Hindlimb muscle (tissue), 1 donor: ENCODE measurements around the gene CFAP61. TPM values are rescaled to one million over a fixed set of nuclear protein-coding genes. Genes with fewer than 3 reads are reported as not detected.

ENCODE experiments used
- DNase-seq: peaks from one replicate; pipeline ENCODE4 v3.0.0-alpha.2; 2013
- polyA plus RNA-seq: library from polyadenylated mRNA; unstranded; fragments of 120-200 nt; gene quantifications from one replicate; pipeline ENCODE4 v1.2.1, GENCODE V29; 2013; ENCODE audit not compliant: insufficient read length

CFAP61 gene
- polyA plus RNA-seq, 1 donor, result 3.5 TPM

- DNase-seq, result no peak
Observed at GRCh38 chr20:20401991-20402390, 349.7 kb downstream of the CFAP61 start.

- no peak for DNase-seq
Observed at GRCh38 chr20:20404633-20405032, 352.3 kb downstream of the CFAP61 start.

- no peak for DNase-seq
Observed at GRCh38 chr20:20405623-20406022, 353.3 kb downstream of the CFAP61 start.

- DNase-seq, result no peak
Observed at GRCh38 chr20:20406306-20406705, 354.0 kb downstream of the CFAP61 start.

GRCh38 chr20:20407891-20408805 lies 355.8 kb downstream of the CFAP61 start:
- DNase-seq, result no peak

GRCh38 chr20:20409331-20409730 lies 357.0 kb downstream of the CFAP61 start:
- DNase-seq, result no peak

Other genes starting within 250 kb of the CFAP61 start
- 59.3 TPM for gene NAA20, start 35.2 kb upstream of the CFAP61 start, polyA plus RNA-seq
- 24.2 TPM for gene CRNKL1, start 66 bp upstream of the CFAP61 start, polyA plus RNA-seq